HG03064 (cell line): ENCODE data around the gene DPH6.
"Not testable (repeated sequence)": the region's sequence is repeated elsewhere in the genome, so short reads cannot be mapped to it uniquely, and the experiment has no call there.

Experiments used
- ATAC-seq: cut with Tn5 transposase; IDR thresholded peaks from one replicate; pipeline ENCODE4 v1.9.1; 2021; ENCODE audit warnings: low read depth; ENCODE audit not compliant: unreplicated experiment

The DPH6 gene

GRCh38 chr15:35358824-35359223 is 187.1 kb downstream of the DPH6 start:
- no peak for ATAC-seq

GRCh38 chr15:35351059-35351458 is 194.9 kb downstream of the DPH6 start:
- ATAC-seq, result no peak

- no peak for ATAC-seq
Observed at GRCh38 chr15:35349916-35350315, 196.0 kb downstream of the DPH6 start.

GRCh38 chr15:35330916-35331315 is 215.0 kb downstream of the DPH6 start:
- ATAC-seq, result no peak

GRCh38 chr15:35330048-35330695 is 215.8 kb downstream of the DPH6 start:
- no peak for ATAC-seq

- no peak for ATAC-seq
Observed at GRCh38 chr15:35329521-35329961, 216.4 kb downstream of the DPH6 start.

GRCh38 chr15:35328836-35329235 is 217.1 kb downstream of the DPH6 start:
- ATAC-seq, result not testable (repeated sequence)

GRCh38 chr15:35327789-35328188 is 218.2 kb downstream of the DPH6 start:
- ATAC-seq, result no peak

GRCh38 chr15:35325374-35325941 is 220.5 kb downstream of the DPH6 start:
- ATAC-seq, result no peak

- ATAC-seq, result no peak
Observed at GRCh38 chr15:35323141-35323540, 222.8 kb downstream of the DPH6 start.

GRCh38 chr15:35321926-35322325 is 224.0 kb downstream of the DPH6 start:
- ATAC-seq, result no peak

GRCh38 chr15:35320911-35321310 is 225.1 kb downstream of the DPH6 start:
- no peak for ATAC-seq
